ENCODE data around the gene KRTAP12-3.

The KRTAP12-3 gene

GRCh38 chr21:44650973-44651675, 6.6 kb upstream of the KRTAP12-3 start:
- no peak overlapping the region for H3K4me3 ChIP-seq (ENCODE audit: low read depth, low read length, poor library complexity, severe bottlenecking)
- H3F3A ChIP-seq (ENCODE audit: insufficient read depth, low read length): no peaks in the 10 kb centered on the region
- no peaks in the 10 kb centered on the region for H3K9me2 ChIP-seq (ENCODE audit: low read depth, low read length)
- no peak for TF ChIP-seq CTCF (IDR thresholded peaks at IDR 0.05; ENCODE audit: low read length)
- no peak for TF ChIP-seq EZH2 (IDR thresholded peaks at IDR 0.05; ENCODE audit: borderline replicate concordance, low read length)
- no peaks in the 10 kb centered on the region; the same call in 1 of the 2 replicates for H3K36me3 ChIP-seq (ENCODE audit: insufficient read depth, low read length)
- H2AFZ ChIP-seq (ENCODE audit: low read length): no peak overlapping the region
- no peaks in the 10 kb centered on the region for H3K79me2 ChIP-seq (ENCODE audit: insufficient read depth, low read length)
- H3K9me3 ChIP-seq (ENCODE audit: low read length): 0 out of 2 replicates have a peak, but pooled peaks cover under 1% of the 10 kb centered on the region
- no peak overlapping the region for H3K4me2 ChIP-seq (ENCODE audit: low read length)
- no peak overlapping the region for H3K9ac ChIP-seq (ENCODE audit: low read length)
- no peaks in the 10 kb centered on the region for H3K4me1 ChIP-seq (ENCODE audit: insufficient read depth, low read length, severe bottlenecking)
- no peaks in the 10 kb centered on the region for H4K20me1 ChIP-seq (ENCODE audit: insufficient read depth, low read length)
- no peaks in the 10 kb centered on the region; the same call in 1 of the 2 replicates for H3K27me3 ChIP-seq (ENCODE audit: insufficient read depth, low read length)
- H3K27ac ChIP-seq (ENCODE audit: low read depth, low read length, poor library complexity, severe bottlenecking): no peak overlapping the region

GRCh38 chr21:44653123-44653522, 4.6 kb upstream of the KRTAP12-3 start:
- TF ChIP-seq CTCF (IDR thresholded peaks at IDR 0.05; ENCODE audit: low read length): no peak
- TF ChIP-seq EZH2 (IDR thresholded peaks at IDR 0.05; ENCODE audit: borderline replicate concordance, low read length): no peak
- Histone ChIP-seq H3K4me2 (ENCODE audit: low read length) (no peak overlapping the region), H2AFZ (ENCODE audit: low read length) (no peak overlapping the region), H3K9me3 (ENCODE audit: low read length) (0 out of 2 replicates have a peak, but pooled peaks cover 2% of the 10 kb centered on the region), H4K20me1 (ENCODE audit: insufficient read depth, low read length) (no peaks in the 10 kb centered on the region), H3K4me1 (ENCODE audit: insufficient read depth, low read length, severe bottlenecking) (no peaks in the 10 kb centered on the region), H3K9me2 (ENCODE audit: low read depth, low read length) (no peaks in the 10 kb centered on the region), H3F3A (ENCODE audit: insufficient read depth, low read length) (no peaks in the 10 kb centered on the region), H3K9ac (ENCODE audit: low read length) (no peak overlapping the region), H3K27ac (ENCODE audit: low read depth, low read length, poor library complexity, severe bottlenecking) (no peak overlapping the region), H3K4me3 (ENCODE audit: low read depth, low read length, poor library complexity, severe bottlenecking) (no peak overlapping the region), H3K79me2 (ENCODE audit: insufficient read depth, low read length) (no peaks in the 10 kb centered on the region), H3K27me3 (ENCODE audit: insufficient read depth, low read length) (peaks cover 12% of the 10 kb centered on the region; the same call in 1 of the 2 replicates), H3K36me3 (ENCODE audit: insufficient read depth, low read length) (no peaks in the 10 kb centered on the region; the same call in 1 of the 2 replicates)

- Histone ChIP-seq H3K4me2 (ENCODE audit: low read length) (no peak overlapping the region), H3K9ac (ENCODE audit: low read length) (no peak overlapping the region), H3K27me3 (ENCODE audit: insufficient read depth, low read length) (peaks cover 12% of the 10 kb centered on the region; the same call in 1 of the 2 replicates), H4K20me1 (ENCODE audit: insufficient read depth, low read length) (no peaks in the 10 kb centered on the region), H3K4me3 (ENCODE audit: low read depth, low read length, poor library complexity, severe bottlenecking) (no peak overlapping the region), H3K36me3 (ENCODE audit: insufficient read depth, low read length) (no peaks in the 10 kb centered on the region; the same call in 1 of the 2 replicates), H3K4me1 (ENCODE audit: insufficient read depth, low read length, severe bottlenecking) (no peaks in the 10 kb centered on the region), H3K9me3 (ENCODE audit: low read length) (0 out of 2 replicates have a peak, but pooled peaks cover 2% of the 10 kb centered on the region), H2AFZ (ENCODE audit: low read length) (no peak overlapping the region), H3K79me2 (ENCODE audit: insufficient read depth, low read length) (no peaks in the 10 kb centered on the region), H3K9me2 (ENCODE audit: low read depth, low read length) (no peaks in the 10 kb centered on the region), H3K27ac (ENCODE audit: low read depth, low read length, poor library complexity, severe bottlenecking) (no peak overlapping the region), H3F3A (ENCODE audit: insufficient read depth, low read length) (no peaks in the 10 kb centered on the region)
- TF ChIP-seq CTCF (IDR thresholded peaks at IDR 0.05; ENCODE audit: low read length): no peak
- no peak for TF ChIP-seq EZH2 (IDR thresholded peaks at IDR 0.05; ENCODE audit: borderline replicate concordance, low read length)
Observed at GRCh38 chr21:44653656-44654575, 3.8 kb upstream of the KRTAP12-3 start.
